HG03095 (cell line): Measurements from ENCODE around the gene NASP.

ENCODE experiments used
- ATAC-seq: cut with Tn5 transposase; IDR thresholded peaks from one replicate; pipeline ENCODE4 v1.9.1; 2021; ENCODE audit warnings: moderate library complexity; ENCODE audit not compliant: unreplicated experiment

Gene NASP

GRCh38 chr1:45619149-45619921, 35.5 kb downstream of the NASP start:
- ATAC-seq, result no peak

DNA sequence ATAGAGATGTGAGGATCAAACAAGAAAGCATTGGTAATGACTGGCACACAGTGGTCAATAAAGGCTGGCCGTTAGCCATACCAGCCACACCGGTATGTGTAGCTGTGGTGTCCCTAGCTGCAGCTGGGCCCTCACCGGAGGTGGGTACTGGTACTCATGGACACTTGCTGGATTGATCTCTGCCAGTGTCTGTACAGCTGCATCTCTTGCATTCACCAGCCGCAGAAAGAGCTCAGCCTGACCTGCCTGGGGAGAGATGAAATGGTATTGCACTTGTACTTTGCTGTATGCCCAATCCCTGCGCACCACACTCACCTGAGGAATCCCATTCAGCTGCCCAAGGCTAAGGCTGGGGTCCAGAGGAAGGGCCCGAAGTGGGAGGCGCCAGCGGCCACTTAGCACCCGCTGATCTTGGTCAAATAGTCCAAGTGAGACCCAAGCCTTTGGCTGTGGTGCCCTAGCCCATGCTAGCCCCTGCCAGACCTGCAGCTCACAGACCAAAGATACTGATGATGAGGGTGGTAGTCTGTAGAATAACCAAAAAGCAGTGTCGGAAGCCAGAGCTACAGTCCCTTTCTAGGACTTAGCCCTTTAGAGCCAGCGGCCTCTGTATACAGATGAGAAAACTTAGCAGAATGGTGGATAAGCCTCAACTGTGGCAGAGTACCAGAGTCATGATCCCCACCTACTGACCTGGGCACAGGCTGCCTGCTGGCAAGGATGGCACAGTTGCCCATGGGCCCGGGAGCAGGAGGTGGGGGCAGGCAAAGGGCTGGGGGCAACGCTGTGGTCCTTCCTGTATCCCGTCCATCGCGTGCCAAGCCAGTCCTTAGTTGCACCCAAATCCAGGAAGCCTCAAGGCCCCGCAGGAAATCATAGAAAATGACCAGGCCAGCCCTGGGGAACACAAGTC, 37.0 kb downstream of the NASP start:
- ATAC-seq, result no peak

DNA sequence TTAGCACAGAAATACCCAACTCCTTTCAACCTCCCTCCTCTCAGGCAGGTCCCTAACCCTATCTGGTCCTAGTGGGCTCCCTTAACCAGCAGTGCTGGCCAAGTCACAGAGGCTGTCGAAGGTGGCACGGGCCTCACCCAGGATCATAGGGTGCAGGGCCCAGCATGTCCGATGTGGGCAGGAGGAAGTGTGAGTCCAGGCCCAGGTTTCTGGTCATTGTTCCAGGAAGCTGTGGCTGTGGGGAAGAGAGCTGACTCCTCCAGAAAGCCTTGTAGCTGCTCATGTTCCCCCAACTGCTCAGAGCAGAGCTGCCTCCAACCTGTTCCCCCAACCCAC, 37.6 kb downstream of the NASP start:
- no peak for ATAC-seq

DNA sequence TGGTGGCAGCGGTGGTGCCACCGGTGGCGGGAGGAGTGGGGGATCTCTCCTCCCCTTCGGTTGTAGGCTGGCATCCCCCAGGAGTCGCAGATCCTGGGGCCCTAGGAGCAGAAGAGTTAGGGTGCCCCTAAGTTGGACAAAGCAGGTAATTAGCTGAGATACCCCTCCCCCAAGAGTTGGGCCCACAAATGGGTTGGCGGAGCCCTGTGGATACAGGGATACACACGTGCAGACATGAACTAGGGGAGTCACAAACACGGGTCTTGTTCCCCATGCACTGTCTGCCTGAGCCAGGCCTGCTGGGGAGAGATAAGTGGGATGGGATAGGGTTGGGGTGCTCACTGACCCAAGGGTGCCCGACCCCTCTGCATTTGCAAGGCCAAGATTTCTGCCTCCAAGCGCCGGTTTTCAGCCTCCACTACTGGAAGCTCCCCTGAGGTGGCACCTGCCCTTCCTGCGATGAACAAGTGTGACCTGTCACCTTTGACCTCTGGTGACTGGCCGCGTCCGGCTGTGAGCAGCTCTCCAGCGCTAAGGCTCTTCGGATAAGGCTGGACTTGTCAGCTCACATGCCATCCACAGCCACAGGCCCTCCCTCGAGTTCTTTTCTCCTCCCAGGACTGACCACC, 38.2 kb downstream of the NASP start:
- no peak for ATAC-seq

DNA sequence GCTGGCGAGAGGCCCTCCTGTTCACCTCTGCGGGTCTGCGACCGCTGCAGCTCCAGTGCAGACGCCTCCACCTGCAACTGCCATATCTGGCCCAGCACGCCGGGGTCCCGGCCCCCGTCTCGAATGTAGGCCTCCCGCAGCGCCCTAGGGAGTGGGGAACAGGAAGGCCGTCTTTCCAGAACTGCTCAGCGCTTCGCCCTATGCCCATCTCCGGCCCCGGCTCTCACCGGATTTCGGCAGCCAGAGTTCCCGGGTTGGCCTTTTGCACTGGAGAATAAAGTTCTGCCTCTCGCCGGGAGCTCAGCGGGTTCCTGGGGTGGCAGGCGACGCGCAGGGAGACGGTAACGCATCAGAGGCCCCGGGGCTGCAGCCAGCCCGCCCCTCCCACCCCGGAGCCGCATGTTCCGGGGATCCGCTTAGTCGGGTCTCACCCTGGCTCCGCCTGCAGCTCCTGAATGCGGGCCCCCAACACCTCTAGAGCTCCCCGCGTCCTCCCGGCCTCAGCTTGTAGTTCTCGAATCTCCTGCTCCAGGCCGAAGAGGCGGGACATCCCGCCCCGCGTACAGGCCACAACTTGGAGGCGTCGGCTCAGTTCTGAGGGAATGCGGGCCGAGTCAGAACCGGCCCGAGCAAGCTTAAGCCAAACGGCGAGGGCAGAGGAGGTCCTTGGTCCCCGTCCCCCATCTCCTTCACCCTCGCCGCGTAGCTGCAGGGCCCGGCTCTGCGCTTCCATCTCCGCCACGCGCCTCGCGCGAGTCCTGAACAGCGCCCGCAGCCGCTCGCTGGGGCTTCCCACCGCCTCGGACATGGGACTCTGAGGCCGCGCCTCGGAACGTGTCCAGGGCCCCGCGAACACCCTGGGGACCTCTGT, 38.9 kb downstream of the NASP start:
- no peak for ATAC-seq

DNA sequence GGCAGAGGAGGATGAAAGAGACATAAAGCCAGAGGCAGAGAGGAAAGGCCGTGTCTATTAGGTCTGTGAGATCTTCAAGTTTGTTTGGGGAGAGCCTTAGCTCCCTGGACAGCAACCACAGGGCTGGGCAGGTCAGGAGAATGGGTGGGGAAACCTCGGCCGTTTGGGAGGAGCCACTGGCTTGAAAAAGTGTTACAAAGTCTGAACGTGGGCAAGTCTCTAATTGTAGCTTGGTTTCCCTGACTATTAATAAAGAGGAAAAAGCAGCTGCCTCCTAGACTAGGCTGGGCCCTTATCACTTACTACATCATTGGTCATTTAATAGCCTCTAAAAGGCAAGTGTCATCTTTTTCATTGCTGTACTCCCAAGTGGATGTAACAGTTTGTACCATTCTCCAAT, 40.1 kb downstream of the NASP start, which contains the start of gene CCDC17:
CCDC17 (minus strand) TSS at position 83 of the 400 bp plus-strand sequence. CDS start 145 bp downstream, outside the sequence.
- no peak for ATAC-seq

GRCh38 chr1:45629035-45629434, 45.2 kb downstream of the NASP start:
- ATAC-seq, result no peak

- no peak for ATAC-seq
These were observed 46.6 kb downstream of the NASP start for GRCh38 chr1:45630429-45630828.

- ATAC-seq, result no peak
These were observed 51.4 kb downstream of the NASP start for GRCh38 chr1:45635211-45635610.

DNA sequence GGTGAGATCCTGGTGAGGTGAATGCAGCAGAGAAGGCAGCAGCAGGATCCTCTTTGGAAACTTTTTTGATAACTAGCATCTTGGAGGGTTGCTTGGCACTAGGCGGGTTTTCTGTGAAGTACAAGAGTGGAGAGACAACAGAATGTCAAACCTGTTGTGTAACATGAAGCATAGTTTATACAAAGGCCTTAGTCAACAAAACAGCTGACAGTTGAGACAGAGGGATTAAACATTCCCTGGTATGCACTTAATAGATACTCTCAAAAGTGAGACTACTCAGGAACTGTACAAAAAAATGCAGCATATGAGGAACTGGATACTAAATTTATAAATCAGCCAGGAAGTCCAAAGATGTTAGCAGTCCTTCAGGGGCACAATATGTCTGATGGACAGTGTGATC, 56.5 kb downstream of the NASP start:
- no peak for ATAC-seq

DNA sequence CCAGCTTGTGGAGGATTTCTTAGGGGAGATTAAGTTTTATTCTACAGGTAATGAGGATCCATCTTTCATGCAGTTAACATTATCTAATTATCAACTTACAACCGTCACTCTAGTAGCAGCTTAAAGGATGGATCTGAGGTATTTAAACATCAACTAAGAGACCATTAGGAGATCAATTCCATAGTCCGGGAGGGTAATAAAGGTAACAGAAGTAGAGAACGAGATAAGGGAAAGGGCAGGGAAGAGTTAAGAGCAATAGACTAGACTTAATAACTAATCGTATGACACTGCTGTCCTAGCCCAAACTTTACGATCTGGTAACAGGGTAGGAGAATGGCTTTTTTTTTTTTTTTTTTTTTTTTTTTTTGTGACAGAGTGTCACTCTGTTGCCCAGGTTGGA, 59.5 kb downstream of the NASP start:
- ATAC-seq, result no peak

GRCh38 chr1:45643978-45644377, 60.1 kb downstream of the NASP start:
- ATAC-seq, result no peak

DNA sequence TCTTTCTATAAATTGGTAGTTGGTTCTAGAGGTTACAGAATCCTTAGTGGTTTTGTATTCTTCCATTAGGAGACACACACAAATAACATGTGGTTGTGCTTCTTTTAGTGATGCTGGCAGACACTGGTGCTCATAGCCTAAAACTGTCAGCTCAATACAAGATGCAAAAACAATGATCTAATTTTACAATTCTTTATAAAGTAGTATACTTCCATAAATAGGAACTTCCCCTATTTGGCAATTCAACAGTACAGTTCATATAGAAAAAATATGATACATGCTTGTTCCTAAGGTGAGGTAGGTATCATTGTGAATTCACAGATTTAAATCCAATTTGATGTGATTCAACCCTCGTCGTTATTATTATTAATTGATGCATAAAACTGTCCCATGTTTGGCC, 60.8 kb downstream of the NASP start:
- no peak for ATAC-seq

GRCh38 chr1:45647248-45648021, 63.6 kb downstream of the NASP start:
- ATAC-seq, result no peak

DNA sequence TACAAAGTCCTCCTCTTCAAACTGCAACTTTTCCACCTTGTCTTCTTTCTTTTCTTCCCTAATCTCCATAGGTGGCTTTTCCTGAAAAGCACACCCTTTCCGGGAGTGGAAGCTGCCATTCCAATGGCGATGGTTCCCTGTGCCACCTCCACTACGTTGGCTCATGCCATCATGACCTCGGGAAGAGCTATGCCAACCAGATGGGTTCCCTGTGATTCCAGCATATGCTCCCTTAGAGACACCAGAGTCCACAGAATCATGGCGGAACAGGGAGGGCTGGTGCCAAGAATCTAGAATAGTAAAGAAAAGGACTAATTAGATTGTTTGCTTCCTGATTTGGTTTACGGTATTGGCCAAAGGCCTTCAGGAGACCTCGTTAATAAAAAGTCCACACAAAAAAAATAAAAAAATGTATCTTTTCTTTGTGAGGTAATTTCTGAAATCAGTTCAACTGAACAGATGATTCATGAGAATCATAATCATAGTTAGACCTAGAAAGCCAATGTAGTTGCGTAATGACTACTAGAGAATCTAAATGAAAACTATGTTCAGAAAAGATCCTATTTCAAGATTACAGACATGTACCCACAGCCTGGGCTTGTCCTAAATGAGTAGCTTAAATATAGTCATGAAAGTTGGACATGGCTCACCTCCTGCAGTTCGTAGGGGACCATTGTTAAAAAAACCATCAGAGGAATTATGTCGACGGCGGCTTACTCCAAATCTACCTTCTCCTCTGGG, 70.9 kb downstream of the NASP start:
- ATAC-seq, result no peak

- no peak for ATAC-seq
These were observed 72.9 kb downstream of the NASP start for GRCh38 chr1:45656573-45657226.

DNA sequence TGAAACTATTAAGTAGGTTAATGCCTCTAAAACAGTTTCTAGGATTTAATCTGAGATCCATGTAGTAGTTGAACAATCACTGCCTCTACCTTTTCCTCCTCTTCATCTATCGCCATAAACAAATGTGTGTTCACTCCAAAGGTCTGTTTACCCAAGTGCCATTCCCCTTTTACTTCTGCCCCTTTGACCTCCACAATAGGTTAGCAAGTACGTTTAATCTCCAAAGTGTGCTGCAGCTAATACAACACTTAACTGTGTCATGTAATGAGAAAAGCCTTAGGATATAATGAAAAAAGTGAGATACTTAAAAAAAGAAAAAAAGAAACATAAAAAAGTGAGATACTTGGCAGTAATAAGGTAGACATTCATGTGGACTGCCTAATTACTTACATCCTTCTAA, 74.3 kb downstream of the NASP start:
- no peak for ATAC-seq

DNA sequence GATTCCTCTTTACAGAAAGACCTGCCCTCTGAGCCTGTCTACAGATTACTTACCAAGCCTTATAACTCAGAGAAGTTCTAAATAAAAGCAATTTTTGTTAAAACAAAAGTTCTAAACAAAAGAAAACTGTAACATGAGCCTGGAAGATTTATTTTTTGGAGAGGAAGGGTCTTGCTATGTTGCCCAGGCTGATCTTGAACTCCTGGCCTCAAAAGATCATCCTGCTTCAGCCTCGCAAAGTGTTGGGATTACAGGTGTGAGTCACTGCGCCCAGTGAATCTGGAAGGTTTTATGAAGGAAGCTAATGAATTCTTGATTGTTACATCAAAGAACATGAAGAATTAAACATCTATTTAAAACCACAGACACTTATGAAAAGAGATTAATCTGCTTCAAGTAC, 75.4 kb downstream of the NASP start:
- ATAC-seq, result no peak

DNA sequence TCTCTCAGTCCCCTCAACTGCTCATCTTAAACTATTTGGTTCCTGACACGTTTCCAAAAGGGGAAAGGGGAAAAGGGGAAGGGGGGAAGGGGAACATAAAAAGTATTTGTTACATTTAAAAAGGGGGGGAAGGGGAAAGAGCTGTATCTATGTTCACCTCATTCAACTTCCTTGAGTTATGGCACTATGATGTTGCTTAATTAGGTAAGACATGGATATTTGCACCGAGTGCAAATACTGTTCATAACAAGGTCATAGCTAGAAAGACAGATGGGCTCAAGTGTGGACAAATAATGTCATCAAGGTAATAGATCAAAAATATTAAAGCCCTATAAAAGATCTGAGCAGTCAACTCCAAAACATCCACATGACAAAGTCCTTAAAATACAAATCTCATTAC, 76.5 kb downstream of the NASP start:
- no peak for ATAC-seq
